ENCODE measurements around the gene FAM114A1.

The FAM114A1 gene

GRCh38 chr4:38904682-38905081 is 37.1 kb downstream of the FAM114A1 start:
- Histone ChIP-seq H3K4me1 (ENCODE audit: control insufficient read depth, insufficient read depth, low read length) (no peaks in the 10 kb centered on the region), H3K27ac (ENCODE audit: extremely low read depth, low read depth, low read length) (no peak overlapping the region), H3K4me3 (ENCODE audit: low read depth, low read length) (no peak overlapping the region), H3K9me3 (ENCODE audit: control insufficient read depth, insufficient read depth, low read depth, low read length) (no peaks in the 10 kb centered on the region), H3K36me3 (ENCODE audit: control insufficient read depth in 2 of 2, insufficient read depth in 1 of 2, low read length in 2 of 2) (peaks cover 0 to 43% of the 10 kb centered on the region in 2 experiments; a peak in 1 of 3 replicates)
- ChIA-PET POLR2A (no interaction called here), CTCF (interaction anchor here (0.7 to 6.7 kb wide), 3 partner anchors 145 to 230 kb away, joined by 3 to 87 read pairs (median 4); no protein-coding TSS in a partner anchor)
- TF ChIP-seq OVOL3 (tag by site-specific recombination; IDR thresholded peaks at IDR 0.05) (no peak), YY1 (tag by site-specific recombination; IDR thresholded peaks at IDR 0.05) (no peak), ZNF555 (tag by site-specific recombination; conservative IDR thresholded peaks at IDR 0.05) (no peak), GFI1B (tag by site-specific recombination; IDR thresholded peaks at IDR 0.05) (no peak), ZNF140 (tag by site-specific recombination; IDR thresholded peaks at IDR 0.05) (no peak)
- TF ChIP-seq, protein P1, sequence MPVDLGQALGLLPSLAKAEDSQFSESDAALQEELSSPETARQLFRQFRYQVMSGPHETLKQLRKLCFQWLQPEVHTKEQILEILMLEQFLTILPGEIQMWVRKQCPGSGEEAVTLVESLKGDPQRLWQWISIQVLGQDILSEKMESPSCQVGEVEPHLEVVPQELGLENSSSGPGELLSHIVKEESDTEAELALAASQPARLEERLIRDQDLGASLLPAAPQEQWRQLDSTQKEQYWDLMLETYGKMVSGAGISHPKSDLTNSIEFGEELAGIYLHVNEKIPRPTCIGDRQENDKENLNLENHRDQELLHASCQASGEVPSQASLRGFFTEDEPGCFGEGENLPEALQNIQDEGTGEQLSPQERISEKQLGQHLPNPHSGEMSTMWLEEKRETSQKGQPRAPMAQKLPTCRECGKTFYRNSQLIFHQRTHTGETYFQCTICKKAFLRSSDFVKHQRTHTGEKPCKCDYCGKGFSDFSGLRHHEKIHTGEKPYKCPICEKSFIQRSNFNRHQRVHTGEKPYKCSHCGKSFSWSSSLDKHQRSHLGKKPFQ (tag by site-specific recombination; IDR thresholded peaks at IDR 0.05): no peak

DNA sequence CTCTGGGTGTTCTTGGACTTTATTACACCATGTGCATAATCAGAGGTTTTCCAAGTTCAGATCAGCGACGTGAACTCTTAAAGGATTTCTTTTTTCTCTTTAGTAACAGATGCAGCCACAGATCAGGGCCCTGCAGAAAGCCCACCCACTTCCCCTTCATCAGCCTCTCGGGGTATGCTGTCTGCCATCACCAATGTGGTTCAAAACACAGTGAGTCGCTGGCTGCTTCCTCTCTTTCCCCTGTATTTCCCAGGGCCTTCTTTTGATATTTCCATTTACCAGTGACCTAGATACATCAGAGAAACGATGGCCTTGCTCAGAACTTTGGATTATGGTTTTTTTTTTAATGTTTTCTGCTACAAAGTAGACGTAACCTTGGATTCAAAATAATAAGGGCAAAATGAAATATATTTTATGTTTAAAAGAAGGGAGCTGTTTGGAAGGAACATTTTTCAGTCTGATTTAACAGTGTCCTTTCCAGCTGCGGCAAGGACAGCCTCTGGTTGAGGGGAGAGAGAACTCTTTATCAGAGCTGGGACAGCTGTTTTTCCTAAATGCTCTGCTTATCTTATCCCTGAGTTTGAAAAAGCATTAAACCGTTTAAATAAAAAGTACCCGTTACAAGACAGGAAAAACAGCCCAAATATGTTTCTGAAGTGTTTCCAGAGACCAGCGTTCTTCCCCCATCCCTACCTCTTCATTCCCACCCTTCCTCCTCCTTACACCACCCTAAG is 38.2 kb downstream of the FAM114A1 start:
- peaks cover 0 to 49% of the 10 kb centered on the region in 2 experiments; a peak in 2 of 3 replicates for H3K36me3 ChIP-seq (ENCODE audit: control insufficient read depth in 2 of 2, insufficient read depth in 1 of 2, low read length in 2 of 2)
- H3K4me3 ChIP-seq (ENCODE audit: low read depth, low read length): no peak overlapping the region
- no peaks in the 10 kb centered on the region for H3K9me3 ChIP-seq (ENCODE audit: control insufficient read depth, insufficient read depth, low read depth, low read length)
- no peak for TF ChIP-seq ZBTB1 (tag by site-specific recombination; IDR thresholded peaks at IDR 0.05)
- no peak for TF ChIP-seq ZNF626 (tag by site-specific recombination; IDR thresholded peaks at IDR 0.05)
- no peak for TF ChIP-seq ZNF423 (tag by site-specific recombination; IDR thresholded peaks at IDR 0.05)
- ChIA-PET POLR2A (no interaction called here), CTCF (interaction anchor here (1.1 to 1.6 kb wide), 2 partner anchors 28 to 229 kb away, joined by 3 to 8 read pairs; no protein-coding TSS in a partner anchor)
- H3K27ac ChIP-seq (ENCODE audit: extremely low read depth, low read depth, low read length): no peak overlapping the region
- no peaks in the 10 kb centered on the region for H3K4me1 ChIP-seq (ENCODE audit: control insufficient read depth, insufficient read depth, low read length)

GRCh38 chr4:38907696-38908270 is 40.2 kb downstream of the FAM114A1 start:
- Histone ChIP-seq H3K27ac (ENCODE audit: extremely low read depth, low read depth, low read length) (no peak overlapping the region), H3K9me3 (ENCODE audit: control insufficient read depth, insufficient read depth, low read depth, low read length) (no peaks in the 10 kb centered on the region), H3K4me1 (ENCODE audit: control insufficient read depth, insufficient read depth, low read length) (no peaks in the 10 kb centered on the region), H3K4me3 (ENCODE audit: low read depth, low read length) (no peak overlapping the region), H3K36me3 (ENCODE audit: control insufficient read depth in 2 of 2, insufficient read depth in 1 of 2, low read length in 2 of 2) (peaks cover 0 to 53% of the 10 kb centered on the region in 2 experiments; a peak in 2 of 3 replicates)
- TF ChIP-seq ZNF776 (tag by site-specific recombination; IDR thresholded peaks at IDR 0.05; ENCODE audit: borderline replicate concordance) (no peak), ZBTB17 (tag by site-specific recombination; IDR thresholded peaks at IDR 0.05) (no peak), ZNF112 (tag by site-specific recombination; IDR thresholded peaks at IDR 0.05) (no peak), ZNF221 (tag by site-specific recombination; IDR thresholded peaks at IDR 0.05; ENCODE audit: borderline replicate concordance) (no peak), ELK4 (IDR thresholded peaks at IDR 0.05; ENCODE audit: borderline replicate concordance, low read depth, low read length) (no peak), ZNF707 (tag by site-specific recombination; IDR thresholded peaks at IDR 0.05) (no peak), ZBTB48 (tag by site-specific recombination; IDR thresholded peaks at IDR 0.05) (no peak), ZNF157 (tag by site-specific recombination; IDR thresholded peaks at IDR 0.05) (no peak), FEZF1 (tag by site-specific recombination; IDR thresholded peaks at IDR 0.05) (no peak), ZNF514 (tag by site-specific recombination; IDR thresholded peaks at IDR 0.05) (no peak), ZBTB8A (tag by site-specific recombination; IDR thresholded peaks at IDR 0.05) (no peak), ZFHX2 (tag by site-specific recombination; conservative IDR thresholded peaks at IDR 0.05) (no peak), ZNF10 (tag by site-specific recombination; IDR thresholded peaks at IDR 0.05) (no peak), ZNF677 (tag by site-specific recombination; IDR thresholded peaks at IDR 0.05) (no peak)
- TF ChIP-seq, protein P2, sequence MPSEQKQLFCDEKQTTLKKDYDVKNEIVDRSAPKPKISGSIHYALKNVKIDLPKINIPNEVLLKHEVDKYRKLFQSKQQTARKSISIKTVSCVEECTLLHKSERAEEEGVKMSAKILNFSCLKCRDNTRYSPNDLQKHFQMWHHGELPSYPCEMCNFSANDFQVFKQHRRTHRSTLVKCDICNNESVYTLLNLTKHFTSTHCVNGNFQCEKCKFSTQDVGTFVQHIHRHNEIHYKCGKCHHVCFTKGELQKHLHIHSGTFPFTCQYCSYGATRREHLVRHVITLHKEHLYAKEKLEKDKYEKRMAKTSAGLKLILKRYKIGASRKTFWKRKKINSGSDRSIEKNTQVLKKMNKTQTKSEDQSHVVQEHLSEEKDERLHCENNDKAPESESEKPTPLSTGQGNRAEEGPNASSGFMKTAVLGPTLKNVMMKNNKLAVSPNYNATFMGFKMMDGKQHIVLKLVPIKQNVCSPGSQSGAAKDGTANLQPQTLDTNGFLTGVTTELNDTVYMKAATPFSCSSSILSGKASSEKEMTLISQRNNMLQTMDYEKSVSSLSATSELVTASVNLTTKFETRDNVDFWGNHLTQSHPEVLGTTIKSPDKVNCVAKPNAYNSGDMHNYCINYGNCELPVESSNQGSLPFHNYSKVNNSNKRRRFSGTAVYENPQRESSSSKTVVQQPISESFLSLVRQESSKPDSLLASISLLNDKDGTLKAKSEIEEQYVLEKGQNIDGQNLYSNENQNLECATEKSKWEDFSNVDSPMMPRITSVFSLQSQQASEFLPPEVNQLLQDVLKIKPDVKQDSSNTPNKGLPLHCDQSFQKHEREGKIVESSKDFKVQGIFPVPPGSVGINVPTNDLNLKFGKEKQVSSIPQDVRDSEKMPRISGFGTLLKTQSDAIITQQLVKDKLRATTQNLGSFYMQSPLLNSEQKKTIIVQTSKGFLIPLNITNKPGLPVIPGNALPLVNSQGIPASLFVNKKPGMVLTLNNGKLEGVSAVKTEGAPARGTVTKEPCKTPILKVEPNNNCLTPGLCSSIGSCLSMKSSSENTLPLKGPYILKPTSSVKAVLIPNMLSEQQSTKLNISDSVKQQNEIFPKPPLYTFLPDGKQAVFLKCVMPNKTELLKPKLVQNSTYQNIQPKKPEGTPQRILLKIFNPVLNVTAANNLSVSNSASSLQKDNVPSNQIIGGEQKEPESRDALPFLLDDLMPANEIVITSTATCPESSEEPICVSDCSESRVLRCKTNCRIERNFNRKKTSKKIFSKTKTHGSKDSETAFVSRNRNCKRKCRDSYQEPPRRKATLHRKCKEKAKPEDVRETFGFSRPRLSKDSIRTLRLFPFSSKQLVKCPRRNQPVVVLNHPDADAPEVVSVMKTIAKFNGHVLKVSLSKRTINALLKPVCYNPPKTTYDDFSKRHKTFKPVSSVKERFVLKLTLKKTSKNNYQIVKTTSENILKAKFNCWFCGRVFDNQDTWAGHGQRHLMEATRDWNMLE (tag by site-specific recombination; conservative IDR thresholded peaks at IDR 0.05; ENCODE audit: low read depth): no peak
- ChIA-PET POLR2A (no interaction called here), CTCF (no interaction called here)

Data from HEK293 (cell line).